ENCODE data around the gene XYLT2. TPM values are rescaled to one million over a fixed set of nuclear protein-coding genes. Genes with fewer than 3 reads are reported as not detected.

The XYLT2 gene
- total and polyA plus RNA-seq, 9 of the 15 experiments (the other 6 are each of a cell fraction or from before 2014, with no cell fraction given) = 0.63 to 9.1 (median 4.3) TPM

Small RNA genes within 50 kb of the gene (small RNA-seq; reads per million reads assigned to genes)
- gene RF00019 = not detected

Other genes starting within 250 kb of the XYLT2 start
Only the 7 nearest of the 15 such genes appear.
- gene TMEM92, start 71.7 kb upstream of the XYLT2 start, total RNA-seq (2014; rRNA removed) = 0.32 TPM in 1 of 2 replicates, not detected in the other
- gene TMEM92, start 71.7 kb upstream of the XYLT2 start, total RNA-seq (2014; rRNA removed; fragmentation: Illumina TruSeq; extraction: Trizol) = 0.10 and 0.18 TPM in 2 replicates
- gene TMEM92, start 71.7 kb upstream of the XYLT2 start, total RNA-seq (2015; rRNA removed; fragmentation: Illumina TruSeq; extraction: Trizol) = 0.14 and 0.23 TPM in 2 replicates
- gene TMEM92, start 71.7 kb upstream of the XYLT2 start, total RNA-seq (2021) = 0.40 and 0.47 TPM in 2 replicates
- gene TMEM92, start 71.7 kb upstream of the XYLT2 start, polyA plus RNA-seq (2011; rRNA removed) = 0.22 and 1.1 TPM in 2 replicates
- gene TMEM92, start 71.7 kb upstream of the XYLT2 start, polyA plus RNA-seq (2014; fragmentation: Illumina TruSeq; extraction: Trizol) = 2.1 and 2.6 TPM in 2 replicates
- under 1 TPM; 0.59 to 0.81 TPM for gene TMEM92, start 71.7 kb upstream of the XYLT2 start, polyA plus RNA-seq (2014; fragmentation: Nextera tagmentation; extraction: Ambion mirVana)
- 0.09 and 0.49 TPM in 2 replicates for gene TMEM92, start 71.7 kb upstream of the XYLT2 start, polyA plus RNA-seq (2014; rRNA removed)
- 99.4 and 102 TPM in 2 replicates for gene MRPL27, start 27.1 kb downstream of the XYLT2 start, total RNA-seq (2014; rRNA removed)
- gene MRPL27, start 27.1 kb downstream of the XYLT2 start, total RNA-seq (2014; rRNA removed; fragmentation: Illumina TruSeq; extraction: Trizol) = 122 and 142 TPM in 2 replicates
- 123 and 127 TPM in 2 replicates for gene MRPL27, start 27.1 kb downstream of the XYLT2 start, total RNA-seq (2015; rRNA removed; fragmentation: Illumina TruSeq; extraction: Trizol)
- 96.3 and 98.2 TPM in 2 replicates for gene MRPL27, start 27.1 kb downstream of the XYLT2 start, total RNA-seq (2021)
- 127 and 146 TPM in 2 replicates for gene MRPL27, start 27.1 kb downstream of the XYLT2 start, polyA plus RNA-seq (2011; rRNA removed)
- gene MRPL27, start 27.1 kb downstream of the XYLT2 start, polyA plus RNA-seq (2014; fragmentation: Illumina TruSeq; extraction: Trizol) = 103 and 105 TPM in 2 replicates
- 100 to 1,000 TPM; 388 to 401 TPM for gene MRPL27, start 27.1 kb downstream of the XYLT2 start, polyA plus RNA-seq (2014; fragmentation: Nextera tagmentation; extraction: Ambion mirVana)
- gene MRPL27, start 27.1 kb downstream of the XYLT2 start, polyA plus RNA-seq (2014; rRNA removed) = 138 and 143 TPM in 2 replicates
- gene EME1, start 27.1 kb downstream of the XYLT2 start, total RNA-seq (2014; rRNA removed) = 18.8 and 28.0 TPM in 2 replicates
- gene EME1, start 27.1 kb downstream of the XYLT2 start, total RNA-seq (2014; rRNA removed; fragmentation: Illumina TruSeq; extraction: Trizol) = 17.6 and 21.4 TPM in 2 replicates
- gene EME1, start 27.1 kb downstream of the XYLT2 start, total RNA-seq (2015; rRNA removed; fragmentation: Illumina TruSeq; extraction: Trizol) = 16.6 and 17.6 TPM in 2 replicates
- 16.8 and 20.1 TPM in 2 replicates for gene EME1, start 27.1 kb downstream of the XYLT2 start, total RNA-seq (2021)
- 44.1 and 61.3 TPM in 2 replicates for gene EME1, start 27.1 kb downstream of the XYLT2 start, polyA plus RNA-seq (2011; rRNA removed)
- 20.9 and 24.0 TPM in 2 replicates for gene EME1, start 27.1 kb downstream of the XYLT2 start, polyA plus RNA-seq (2014; fragmentation: Illumina TruSeq; extraction: Trizol)
- gene EME1, start 27.1 kb downstream of the XYLT2 start, polyA plus RNA-seq (2014; fragmentation: Nextera tagmentation; extraction: Ambion mirVana) = 10 to 100 TPM; 14.6 to 27.4 TPM
- 28.7 TPM in 2 replicates for gene EME1, start 27.1 kb downstream of the XYLT2 start, polyA plus RNA-seq (2014; rRNA removed)
- gene LRRC59, start 51.4 kb downstream of the XYLT2 start, total RNA-seq (2014; rRNA removed) = 187 and 221 TPM in 2 replicates
- 154 and 156 TPM in 2 replicates for gene LRRC59, start 51.4 kb downstream of the XYLT2 start, total RNA-seq (2014; rRNA removed; fragmentation: Illumina TruSeq; extraction: Trizol)
- 187 TPM in 2 replicates for gene LRRC59, start 51.4 kb downstream of the XYLT2 start, total RNA-seq (2015; rRNA removed; fragmentation: Illumina TruSeq; extraction: Trizol)
- gene LRRC59, start 51.4 kb downstream of the XYLT2 start, total RNA-seq (2021) = 223 and 244 TPM in 2 replicates
- 119 and 158 TPM in 2 replicates for gene LRRC59, start 51.4 kb downstream of the XYLT2 start, polyA plus RNA-seq (2011; rRNA removed)
- gene LRRC59, start 51.4 kb downstream of the XYLT2 start, polyA plus RNA-seq (2014; fragmentation: Illumina TruSeq; extraction: Trizol) = 206 and 214 TPM in 2 replicates
- 10 to 100 TPM; 27.8 to 38.7 TPM for gene LRRC59, start 51.4 kb downstream of the XYLT2 start, polyA plus RNA-seq (2014; fragmentation: Nextera tagmentation; extraction: Ambion mirVana)
- 118 and 134 TPM in 2 replicates for gene LRRC59, start 51.4 kb downstream of the XYLT2 start, polyA plus RNA-seq (2014; rRNA removed)
- 3.1 and 5.0 TPM in 2 replicates for gene ACSF2, start 80.1 kb downstream of the XYLT2 start, total RNA-seq (2014; rRNA removed)
- gene ACSF2, start 80.1 kb downstream of the XYLT2 start, total RNA-seq (2014; rRNA removed; fragmentation: Illumina TruSeq; extraction: Trizol) = 2.3 and 2.9 TPM in 2 replicates
- gene ACSF2, start 80.1 kb downstream of the XYLT2 start, total RNA-seq (2015; rRNA removed; fragmentation: Illumina TruSeq; extraction: Trizol) = 4.1 and 4.4 TPM in 2 replicates
- gene ACSF2, start 80.1 kb downstream of the XYLT2 start, total RNA-seq (2021) = 6.1 and 6.2 TPM in 2 replicates
- 3.5 and 11.4 TPM in 2 replicates for gene ACSF2, start 80.1 kb downstream of the XYLT2 start, polyA plus RNA-seq (2011; rRNA removed)
- 3.0 and 5.4 TPM in 2 replicates for gene ACSF2, start 80.1 kb downstream of the XYLT2 start, polyA plus RNA-seq (2014; fragmentation: Illumina TruSeq; extraction: Trizol)
- 1 to 10 TPM in 1 of 2 experiments, under 1 TPM in 1; 0.89 to 1.5 TPM for gene ACSF2, start 80.1 kb downstream of the XYLT2 start, polyA plus RNA-seq (2014; fragmentation: Nextera tagmentation; extraction: Ambion mirVana)
- 4.9 and 7.2 TPM in 2 replicates for gene ACSF2, start 80.1 kb downstream of the XYLT2 start, polyA plus RNA-seq (2014; rRNA removed)
- gene CHAD, start 122.8 kb downstream of the XYLT2 start, total RNA-seq (2014; rRNA removed) = not detected in 2 replicates
- gene CHAD, start 122.8 kb downstream of the XYLT2 start, total RNA-seq (2014; rRNA removed; fragmentation: Illumina TruSeq; extraction: Trizol) = not detected in 2 replicates
- not detected in 2 replicates for gene CHAD, start 122.8 kb downstream of the XYLT2 start, total RNA-seq (2015; rRNA removed; fragmentation: Illumina TruSeq; extraction: Trizol)
- not detected in 2 replicates for gene CHAD, start 122.8 kb downstream of the XYLT2 start, total RNA-seq (2021)
- not detected in 2 replicates for gene CHAD, start 122.8 kb downstream of the XYLT2 start, polyA plus RNA-seq (2011; rRNA removed)
- not detected in 2 replicates for gene CHAD, start 122.8 kb downstream of the XYLT2 start, polyA plus RNA-seq (2014; fragmentation: Illumina TruSeq; extraction: Trizol)
- not detected for gene CHAD, start 122.8 kb downstream of the XYLT2 start, polyA plus RNA-seq (2014; fragmentation: Nextera tagmentation; extraction: Ambion mirVana)
- gene CHAD, start 122.8 kb downstream of the XYLT2 start, polyA plus RNA-seq (2014; rRNA removed) = not detected in 2 replicates
- gene RSAD1, start 132.7 kb downstream of the XYLT2 start, total RNA-seq (2014; rRNA removed) = 27.3 and 39.7 TPM in 2 replicates
- 24.5 and 26.8 TPM in 2 replicates for gene RSAD1, start 132.7 kb downstream of the XYLT2 start, total RNA-seq (2014; rRNA removed; fragmentation: Illumina TruSeq; extraction: Trizol)
- 25.9 and 26.2 TPM in 2 replicates for gene RSAD1, start 132.7 kb downstream of the XYLT2 start, total RNA-seq (2015; rRNA removed; fragmentation: Illumina TruSeq; extraction: Trizol)
- 41.9 and 44.0 TPM in 2 replicates for gene RSAD1, start 132.7 kb downstream of the XYLT2 start, total RNA-seq (2021)
- 37.3 and 40.0 TPM in 2 replicates for gene RSAD1, start 132.7 kb downstream of the XYLT2 start, polyA plus RNA-seq (2011; rRNA removed)
- 23.1 and 24.9 TPM in 2 replicates for gene RSAD1, start 132.7 kb downstream of the XYLT2 start, polyA plus RNA-seq (2014; fragmentation: Illumina TruSeq; extraction: Trizol)
- gene RSAD1, start 132.7 kb downstream of the XYLT2 start, polyA plus RNA-seq (2014; fragmentation: Nextera tagmentation; extraction: Ambion mirVana) = 1 to 10 TPM; 4.5 to 5.2 TPM
- gene RSAD1, start 132.7 kb downstream of the XYLT2 start, polyA plus RNA-seq (2014; rRNA removed) = 42.5 and 44.8 TPM in 2 replicates

Measured in K562 (cell line).